H9 (cell line): ENCODE measurements around the gene CNDP1. TPM values are rescaled to one million over a fixed set of nuclear protein-coding genes. Genes with fewer than 3 reads are reported as not detected.

ENCODE experiments used
- DNase-seq: peaks from one replicate; pipeline ENCODE4 v3.0.0-alpha.2; 2017
- H2AFZ ChIP-seq: one replicate; pipeline ENCODE4 v1.6.1; 2013; ENCODE audit warnings: mild to moderate bottlenecking, low read length, control low read depth, moderate library complexity
- H2AK5ac ChIP-seq: 2 replicates; pipeline ENCODE4 v1.6.1; 2013; ENCODE audit warnings: low read length, control low read depth, mixed read lengths; ENCODE audit not compliant: insufficient read length
- H2BK120ac ChIP-seq: one replicate; pipeline ENCODE4 v1.6.1; 2013; ENCODE audit warnings: low read depth, mild to moderate bottlenecking, low read length, control low read depth, inconsistent platforms; ENCODE audit not compliant: poor library complexity, severe bottlenecking
- H2BK12ac ChIP-seq: 2 replicates; pipeline ENCODE4 v1.6.1; 2013; ENCODE audit warnings: low read length, control low read depth, mixed read lengths, low read depth; ENCODE audit not compliant: insufficient read length
- H2BK15ac ChIP-seq: 2 replicates; pipeline ENCODE4 v1.6.1; 2013; ENCODE audit warnings: low read depth, low read length, control low read depth
- H2BK20ac ChIP-seq: one replicate; pipeline ENCODE4 v1.6.1; 2013; ENCODE audit warnings: low read depth, mild to moderate bottlenecking, low read length, control low read depth, inconsistent platforms; ENCODE audit not compliant: poor library complexity, severe bottlenecking
- H2BK5ac ChIP-seq: 2 replicates; pipeline ENCODE4 v1.6.1; 2013; ENCODE audit warnings: low read length, control low read depth, mixed read lengths; ENCODE audit not compliant: insufficient read length
- H3K14ac ChIP-seq: 2 replicates; pipeline ENCODE4 v1.6.1; 2013; ENCODE audit warnings: low read length, control low read depth; ENCODE audit not compliant: insufficient read depth
- H3K18ac ChIP-seq: 2 replicates; pipeline ENCODE4 v1.6.1; 2013; ENCODE audit warnings: low read depth, mild to moderate bottlenecking, mixed read lengths, low read length, control low read depth; ENCODE audit not compliant: insufficient read length
- H3K23ac ChIP-seq: 2 replicates; pipeline ENCODE4 v1.6.1; 2013; ENCODE audit warnings: low read length, control low read depth, mixed read lengths, low read depth; ENCODE audit not compliant: insufficient read length
- H3K23me2 ChIP-seq: 2 replicates; pipeline ENCODE4 v1.6.1; 2013; ENCODE audit warnings: low read depth, mild to moderate bottlenecking, mixed read lengths, low read length, control low read depth; ENCODE audit not compliant: insufficient read length, poor library complexity, severe bottlenecking
- H3K27ac ChIP-seq: 2 replicates; pipeline ENCODE4 v1.5.1; 2013; ENCODE audit warnings: low read length, control low read depth, mixed read lengths, low read depth; ENCODE audit not compliant: insufficient read length
- H3K27me3 ChIP-seq: 2 replicates; pipeline ENCODE4 v1.6.1; 2013; ENCODE audit warnings: low read length, control low read depth, inconsistent platforms; ENCODE audit not compliant: insufficient read depth
- H3K4ac ChIP-seq: 2 replicates; pipeline ENCODE4 v1.6.1; 2013; ENCODE audit warnings: low read depth, mild to moderate bottlenecking, control low read depth, inconsistent platforms, low read length, moderate library complexity
- H3K4me1 ChIP-seq: 2 replicates; pipeline ENCODE4 v1.6.1; 2013; ENCODE audit warnings: low read length, control low read depth, inconsistent platforms; ENCODE audit not compliant: insufficient read depth
- H3K4me2 ChIP-seq: 2 replicates; pipeline ENCODE4 v1.6.1; 2013; ENCODE audit warnings: low read length, control low read depth, mixed read lengths; ENCODE audit not compliant: insufficient read length, insufficient read depth
- H3K56ac ChIP-seq: 2 replicates; pipeline ENCODE4 v1.6.1; 2013; ENCODE audit warnings: low read depth, mild to moderate bottlenecking, mixed read lengths, low read length, control low read depth; ENCODE audit not compliant: insufficient read length
- H3K79me1 ChIP-seq: 2 replicates; pipeline ENCODE4 v1.6.1; 2013; ENCODE audit warnings: low read depth, mild to moderate bottlenecking, moderate library complexity, low read length, control low read depth, inconsistent platforms; ENCODE audit not compliant: insufficient read depth, poor library complexity, severe bottlenecking
- H3K79me2 ChIP-seq: 2 replicates; pipeline ENCODE4 v1.6.1; 2013; ENCODE audit warnings: low read length, control low read depth, inconsistent platforms; ENCODE audit not compliant: insufficient read depth
- H3K9ac ChIP-seq: 2 replicates; pipeline ENCODE4 v1.6.1; 2013; ENCODE audit warnings: low read length, control low read depth, mixed read lengths; ENCODE audit not compliant: insufficient read length; ENCODE audit errors: extremely low read depth
- H3K9me3 ChIP-seq: one replicate; pipeline ENCODE4 v1.6.1; 2013; ENCODE audit warnings: low read depth, low read length, inconsistent platforms; ENCODE audit not compliant: control insufficient read depth
- H3T11ph ChIP-seq: one replicate; pipeline ENCODE4 v1.6.1; 2013; ENCODE audit warnings: mild to moderate bottlenecking, low read length, control low read depth, inconsistent platforms
- H4K20me1 ChIP-seq: one replicate; pipeline ENCODE4 v1.6.1; 2013; ENCODE audit not compliant: control insufficient read depth, insufficient read length, insufficient read depth
- H4K5ac ChIP-seq: 2 replicates; pipeline ENCODE4 v1.6.1; 2013; ENCODE audit warnings: low read depth, mild to moderate bottlenecking, mixed read lengths, low read length, control low read depth; ENCODE audit not compliant: insufficient read length
- H4K8ac ChIP-seq: replicated peaks from 2 replicates; pipeline ENCODE4 v1.6.1; 2013; ENCODE audit warnings: low read length, control low read depth, mixed read lengths, low read depth; ENCODE audit not compliant: insufficient read length
- H4K91ac ChIP-seq: 2 replicates; pipeline ENCODE4 v1.6.1; 2013; ENCODE audit warnings: low read depth, mild to moderate bottlenecking, moderate library complexity, mixed read lengths, low read length, control low read depth; ENCODE audit not compliant: insufficient read length
- H3K27ac Mint-ChIP-seq, 3 experiments: 2 replicates in 2 of 3; 3 replicates in 1 of 3; pipeline ENCODE4 v1.8.0; 2020 to 2021; ENCODE audit warnings: mixed read lengths in 3 of 3, mild to moderate bottlenecking in 1 of 3, moderate library complexity in 1 of 3
- H3K27me3 Mint-ChIP-seq: 2 replicates; pipeline ENCODE4 v1.8.0; 2021; ENCODE audit warnings: low read depth, mild to moderate bottlenecking, moderate library complexity, mixed read lengths
- H3K36me3 Mint-ChIP-seq, 3 experiments: 2 replicates in 2 of 3; 3 replicates in 1 of 3; pipeline ENCODE4 v1.8.0; 2020 to 2021; ENCODE audit warnings: low read depth in 3 of 3, mixed read lengths in 3 of 3; ENCODE audit not compliant: insufficient read depth in 1 of 3
- H3K4me1 Mint-ChIP-seq, 2 experiments: 2 replicates each; pipeline ENCODE4 v1.8.0; 2020; ENCODE audit warnings: mixed read lengths in 2 of 2
- H3K4me3 Mint-ChIP-seq, 2 experiments: 2 replicates in 1 of 2; 3 replicates in 1 of 2; pipeline ENCODE4 v1.8.0; 2020 to 2021; ENCODE audit warnings: mild to moderate bottlenecking in 2 of 2, mixed read lengths in 2 of 2, moderate library complexity in 1 of 2
- H3K9me3 Mint-ChIP-seq, 2 experiments: 2 replicates in 1 of 2; 3 replicates in 1 of 2; pipeline ENCODE4 v1.8.0; 2020; ENCODE audit warnings: mild to moderate bottlenecking in 2 of 2, mixed read lengths in 2 of 2, moderate library complexity in 1 of 2
- CTCF ChIP-seq: fragments of 200-600 bp; sonication (generic); conservative IDR thresholded peaks from 3 replicates; pipeline ENCODE4 v1.8.0; 2021; ENCODE audit warnings: antibody characterized with exemption, mild to moderate bottlenecking
- WGBS: extraction: QIAGEN DNeasy Blood & Tissue Kit; methylation state at CpG from one replicate; pipeline ENCODE4 v1.1.7; 2013; ENCODE audit warnings: missing lambda C conversion rate, low lambda C conversion rate, mixed read lengths; ENCODE audit not compliant: insufficient read length; ENCODE audit errors: extremely low coverage; 5-methylcytosine and 5-hydroxymethylcytosine counted together
- total RNA-seq: library from RNA; stranded (reverse); gene quantifications from 2 replicates; pipeline ENCODE4 v1.2.1, GENCODE V29; 2021

Gene CNDP1
- total RNA-seq, 1 experiment from 2014 or later = not detected

GRCh38 chr18:74495581-74496507, 38.5 kb upstream of the CNDP1 start, which contains the start of gene CNDP2:
TSS of gene CNDP2 (plus strand) at chr18:74496363. CDS start at chr18:74499974, 3,611 bp downstream.
- H3K23me2 ChIP-seq = peaks cover 7% of the 10 kb centered on the region
- peak within 1 kb of the TSS; percentile 91 for H3K4me2 ChIP-seq
- H3K4me1 ChIP-seq = peaks cover 3% of the 10 kb centered on the region; the same call in 1 of the 2 replicates
- no peak within 1 kb of the TSS for H3K56ac ChIP-seq
- H3K9me3 Mint-ChIP-seq = peaks cover 2 to 4% of the 10 kb centered on the region in 2 experiments; a peak in 3 of 5 replicates
- DNase-seq = peak; percentile 99
- no peak within 1 kb of the TSS for H4K91ac ChIP-seq
- no peak within 1 kb of the TSS for H2BK15ac ChIP-seq
- H3K27ac Mint-ChIP-seq = peak within 1 kb of the TSS; percentile 96 to 99 (median 98)
- H3K79me2 ChIP-seq = peaks cover 9% of the 10 kb centered on the region; the same call in 1 of the 2 replicates
- H3K9ac ChIP-seq = peak within 1 kb of the TSS; percentile 65
- H2AFZ ChIP-seq = no peak within 1 kb of the TSS
- H2AK5ac ChIP-seq = no peak within 1 kb of the TSS
- no peak within 1 kb of the TSS for H2BK20ac ChIP-seq
- WGBS = no CpG with 5 or more reads among the region's 71 CpGs
- H3K27ac ChIP-seq = no peak within 1 kb of the TSS
- H4K20me1 ChIP-seq = no peaks in the 10 kb centered on the region
- H3K23ac ChIP-seq = no peak within 1 kb of the TSS
- H3K79me1 ChIP-seq = peaks cover 4% of the 10 kb centered on the region
- peaks cover 23 to 26% of the 10 kb centered on the region in 2 experiments for H3K4me1 Mint-ChIP-seq
- TF ChIP-seq CTCF = no peak
- peaks cover 14 to 23% (median 21%) of the 10 kb centered on the region in 3 experiments for H3K36me3 Mint-ChIP-seq
- peak within 1 kb of the TSS; percentile 76 for H3K18ac ChIP-seq
- no peak within 1 kb of the TSS for H4K5ac ChIP-seq
- no peaks in the 10 kb centered on the region for H3K27me3 ChIP-seq
- H3K4ac ChIP-seq = no peak within 1 kb of the TSS
- no peak within 1 kb of the TSS for H2BK5ac ChIP-seq
- H3K27me3 Mint-ChIP-seq = 0 out of 2 replicates have a peak, but pooled peaks cover 1% of the 10 kb centered on the region
- H3K4me3 Mint-ChIP-seq = peak within 1 kb of the TSS; percentile 92 to 94
- peak within 1 kb of the TSS; percentile 77 for H3K14ac ChIP-seq
- H3K9me3 ChIP-seq = no peaks in the 10 kb centered on the region
- no peak within 1 kb of the TSS for H3T11ph ChIP-seq
- H4K8ac ChIP-seq = no peak within 1 kb of the TSS
- no peak within 1 kb of the TSS for H2BK120ac ChIP-seq
- no peak within 1 kb of the TSS for H2BK12ac ChIP-seq
